A204.1 (cell line): ENCODE measurements around the gene RTP2.

Source experiments
- FAIRE-seq: peaks from 2 replicates; lab custom pipeline; 2012; peaks lifted over from hg19 to GRCh38; lab: Jason Lieb, UNC

Gene RTP2

DNA sequence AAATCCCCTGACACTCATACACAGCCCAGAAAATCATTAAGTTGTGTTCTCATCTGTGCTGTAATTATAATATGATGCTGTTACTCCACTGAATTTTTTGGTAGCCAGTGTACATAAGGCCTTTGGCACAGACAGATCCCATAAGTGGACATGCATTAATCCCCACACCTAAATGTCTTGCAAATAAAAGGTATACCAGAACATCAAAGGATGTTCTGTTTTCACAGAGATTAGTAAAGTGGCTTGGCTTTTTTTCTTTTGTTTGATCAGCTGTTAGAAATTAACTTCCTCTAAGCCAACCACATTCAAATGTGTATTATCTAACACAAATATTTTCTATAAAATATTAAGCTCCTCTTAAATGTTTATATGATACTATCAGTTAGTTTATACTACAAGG, 34.8 kb downstream of the RTP2 start:
- FAIRE-seq, result no peak

GRCh38 chr3:187665764-187666402, 36.5 kb downstream of the RTP2 start:
- no peak for FAIRE-seq

DNA sequence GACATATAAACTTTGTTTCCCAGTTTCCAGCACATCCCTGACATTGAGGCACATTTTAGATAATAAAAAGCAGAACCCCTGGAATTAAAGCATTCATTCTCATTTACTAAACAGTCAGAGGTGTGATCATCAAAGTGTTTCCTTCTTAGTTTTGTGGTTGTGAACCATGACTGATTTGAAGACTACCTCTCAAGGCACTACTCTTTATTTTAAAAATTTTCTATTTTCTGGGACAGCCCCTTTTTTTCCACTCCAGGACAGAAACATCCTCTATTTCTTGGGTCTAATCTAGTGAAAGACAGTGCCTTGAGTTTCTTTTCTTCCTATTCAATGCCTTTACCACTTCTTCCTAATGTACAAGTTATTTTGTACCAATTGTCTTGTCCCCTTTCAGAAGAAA, 37.3 kb downstream of the RTP2 start:
- no peak for FAIRE-seq

- FAIRE-seq, result no peak
Measured at GRCh38 chr3:187662848-187663409, 39.4 kb downstream of the RTP2 start.

- FAIRE-seq, result no peak
Measured at GRCh38 chr3:187661267-187661666, 41.1 kb downstream of the RTP2 start.

DNA sequence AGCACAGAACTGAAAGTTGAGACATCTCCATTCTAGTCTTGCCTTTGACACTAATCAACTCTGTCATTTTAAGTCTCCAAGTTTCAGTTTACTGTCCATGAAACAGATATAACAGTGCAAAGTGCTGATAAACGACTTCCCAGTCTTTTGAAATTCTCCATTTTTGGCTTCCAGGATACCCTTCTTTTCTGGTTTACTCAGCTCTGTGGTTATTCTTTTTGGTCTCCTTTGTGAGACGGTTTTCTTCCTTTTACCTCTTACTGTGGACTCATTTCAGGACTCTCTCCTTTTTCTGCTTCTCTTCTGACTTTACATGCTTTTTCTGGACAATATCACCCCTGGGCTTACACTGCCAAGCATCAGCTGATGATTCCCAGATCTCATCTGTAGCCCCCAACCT, 51.1 kb downstream of the RTP2 start:
- no peak for FAIRE-seq
